Measurements from ENCODE around the gene S100A9. TPM values are rescaled to one million over a fixed set of nuclear protein-coding genes. Genes with fewer than 3 reads are reported as not detected.
"Not testable (repeated sequence)": the region's sequence is repeated elsewhere in the genome, so short reads cannot be mapped to it uniquely, and the experiment has no call there.

S100A9 gene
- 1 to 10 TPM; 4.5 to 4.8 TPM for total RNA-seq

GRCh38 chr1:153357853-153358690 is at the start of gene S100A9:
Gene S100A9 (plus strand): TSS chr1:153357854. CDS start chr1:153358284, 430 bp downstream.
- H3K9me3 Mint-ChIP-seq: no peaks in the 10 kb centered on the region
- POLR2A ChIA-PET: no interaction called here
- peaks cover 15% of the 10 kb centered on the region for H3K4me1 Mint-ChIP-seq
- no peak for ATAC-seq (ENCODE audit: low read depth)
- no peaks in the 10 kb centered on the region for H3K36me3 Mint-ChIP-seq
- peak within 1 kb of the TSS; percentile 5 for H3K27ac Mint-ChIP-seq
- H3K27me3 Mint-ChIP-seq: peaks cover 6% of the 10 kb centered on the region
- no peak for DNase-seq
- peak within 1 kb of the TSS; percentile 22 for H3K4me3 Mint-ChIP-seq

DNA sequence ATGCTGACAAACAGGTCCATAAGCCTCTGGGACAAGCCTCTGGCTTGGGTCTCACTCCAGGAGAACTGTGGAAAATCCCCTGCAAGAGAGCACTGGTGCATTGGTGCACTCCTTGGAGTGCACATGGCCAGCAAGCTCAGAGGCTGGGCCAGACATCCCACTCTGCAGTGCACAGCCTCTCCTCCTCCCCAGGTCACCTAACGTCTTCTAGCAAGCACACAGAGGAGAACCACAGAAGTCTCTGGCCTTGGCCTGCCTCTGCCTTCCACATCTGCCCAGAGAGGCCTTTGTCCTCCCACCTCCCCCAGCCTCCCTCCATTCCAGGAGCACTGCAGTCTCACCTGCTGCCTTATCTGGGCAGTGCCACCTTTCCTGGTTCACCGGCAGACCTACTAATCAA is 49.1 kb upstream of the S100A9 start:
- H3K27ac Mint-ChIP-seq: no peak overlapping the region
- H3K36me3 Mint-ChIP-seq: no peaks in the 10 kb centered on the region
- H3K4me3 Mint-ChIP-seq: no peak overlapping the region
- H3K9me3 Mint-ChIP-seq: no peaks in the 10 kb centered on the region
- DNase-seq (no peak), ATAC-seq (ENCODE audit: low read depth) (no peak)
- H3K4me1 Mint-ChIP-seq: no peaks in the 10 kb centered on the region
- H3K27me3 Mint-ChIP-seq: peaks cover 2% of the 10 kb centered on the region
- POLR2A ChIA-PET: no interaction called here

- POLR2A ChIA-PET: no interaction called here
- DNase-seq (no peak), ATAC-seq (ENCODE audit: low read depth) (no peak)
- Mint-ChIP-seq H3K27ac (no peak overlapping the region), H3K27me3 (no peaks in the 10 kb centered on the region), H3K36me3 (no peaks in the 10 kb centered on the region), H3K4me1 (no peaks in the 10 kb centered on the region), H3K4me3 (no peak overlapping the region), H3K9me3 (no peaks in the 10 kb centered on the region)
Observed at GRCh38 chr1:153309441-153309840, 48.2 kb upstream of the S100A9 start.

GRCh38 chr1:153310526-153310925 is 47.1 kb upstream of the S100A9 start:
- Mint-ChIP-seq H3K27me3 (peaks cover 1% of the 10 kb centered on the region), H3K36me3 (no peaks in the 10 kb centered on the region), H3K4me3 (no peak overlapping the region), H3K9me3 (peaks cover 2% of the 10 kb centered on the region), H3K27ac (no peak overlapping the region), H3K4me1 (no peaks in the 10 kb centered on the region)
- POLR2A ChIA-PET: no interaction called here
- ATAC-seq (ENCODE audit: low read depth) (no peak), DNase-seq (no peak)

DNA sequence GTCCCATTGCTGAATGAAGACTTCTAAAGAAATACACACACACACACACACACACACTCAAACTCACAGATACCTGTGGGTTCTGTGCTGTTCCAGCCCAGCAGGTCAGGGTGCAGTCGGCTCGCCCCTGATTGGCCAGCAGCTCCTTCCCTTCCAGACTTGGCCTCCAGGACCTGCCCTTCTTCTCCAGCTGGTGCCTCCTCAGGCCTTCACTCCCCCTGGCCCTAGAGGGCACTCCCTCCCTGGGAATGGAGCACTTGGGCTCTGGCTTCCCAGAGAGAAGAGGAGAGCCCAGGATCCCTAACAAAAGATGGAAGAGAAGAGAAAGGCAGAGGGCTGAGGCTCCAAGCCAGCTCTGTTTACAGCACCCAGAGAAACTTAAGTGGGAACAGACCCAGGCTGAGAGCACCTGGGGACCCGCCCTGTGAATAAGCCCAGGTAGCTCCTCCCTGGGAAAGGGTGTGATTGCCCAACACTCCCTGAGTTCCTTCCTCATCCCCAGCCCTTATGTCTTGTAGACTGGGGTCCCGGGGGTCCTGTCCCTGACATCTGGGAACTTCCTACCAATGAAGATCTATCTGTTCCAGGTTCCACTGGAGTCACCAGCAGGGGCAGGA is 45.0 kb upstream of the S100A9 start, which contains the start of gene PGLYRP3:
Gene PGLYRP3, minus strand, starts transcription at position 383 of the 617 bp plus-strand sequence. CDS start 2,287 bp downstream, outside the sequence.
- H3K36me3 Mint-ChIP-seq: no peaks in the 10 kb centered on the region
- no peak for DNase-seq

GRCh38 chr1:153313288-153313687 is 44.4 kb upstream of the S100A9 start:
- H3K4me3 Mint-ChIP-seq: no peak overlapping the region
- H3K9me3 Mint-ChIP-seq: peaks cover 2% of the 10 kb centered on the region
- no peaks in the 10 kb centered on the region for H3K36me3 Mint-ChIP-seq
- H3K27me3 Mint-ChIP-seq: peaks cover 16% of the 10 kb centered on the region
- H3K4me1 Mint-ChIP-seq: no peaks in the 10 kb centered on the region
- POLR2A ChIA-PET: no interaction called here
- no peak overlapping the region for H3K27ac Mint-ChIP-seq
- ATAC-seq (ENCODE audit: low read depth) (no peak), DNase-seq (no peak)

More for the DNA sequence above, 45.0 kb upstream of the S100A9 start, which contains the start of gene PGLYRP3:
- Mint-ChIP-seq H3K27ac (no peak within 1 kb of the TSS), H3K9me3 (peaks cover 2% of the 10 kb centered on the region), H3K27me3 (peaks cover 12% of the 10 kb centered on the region), H3K4me3 (no peak within 1 kb of the TSS), H3K4me1 (no peaks in the 10 kb centered on the region)
- POLR2A ChIA-PET: interaction anchor here (0.6 kb wide), 1 partner anchor 50 kb away, joined by 3 read pairs; no protein-coding TSS in a partner anchor
- no peak for ATAC-seq (ENCODE audit: low read depth)

GRCh38 chr1:153314388-153314787 is 43.3 kb upstream of the S100A9 start:
- DNase-seq; H3K27ac Mint-ChIP-seq; H3K9me3 Mint-ChIP-seq; H3K4me3 Mint-ChIP-seq; H3K4me1 Mint-ChIP-seq; POLR2A ChIA-PET; H3K36me3 Mint-ChIP-seq; ATAC-seq (ENCODE audit: low read depth): not testable (repeated sequence)
- H3K27me3 Mint-ChIP-seq: peaks cover 24% of the 10 kb centered on the region

DNA sequence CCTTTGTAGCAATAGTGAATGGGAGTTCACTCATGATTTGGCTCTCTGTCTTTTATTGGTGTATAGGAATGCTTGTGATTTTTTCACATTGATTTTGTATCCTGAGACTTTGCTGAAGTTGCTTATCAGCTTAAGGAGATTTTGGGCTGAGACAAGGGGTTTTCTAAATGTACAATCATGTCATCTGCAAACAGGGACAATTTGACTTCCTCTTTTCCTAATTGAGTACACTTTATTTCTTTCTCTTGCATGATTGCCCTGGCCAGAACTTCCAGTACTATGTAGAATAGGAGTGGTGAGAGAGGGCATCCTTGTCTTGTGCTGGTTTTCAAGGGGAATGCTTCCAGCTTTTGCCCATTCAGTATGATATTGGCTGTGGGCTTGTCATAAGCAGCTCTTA is 41.6 kb upstream of the S100A9 start:
- ATAC-seq (ENCODE audit: low read depth); H3K36me3 Mint-ChIP-seq; POLR2A ChIA-PET; H3K9me3 Mint-ChIP-seq; H3K27ac Mint-ChIP-seq; H3K4me1 Mint-ChIP-seq; DNase-seq; H3K4me3 Mint-ChIP-seq: not testable (repeated sequence)
- H3K27me3 Mint-ChIP-seq: peaks cover 25% of the 10 kb centered on the region

DNA sequence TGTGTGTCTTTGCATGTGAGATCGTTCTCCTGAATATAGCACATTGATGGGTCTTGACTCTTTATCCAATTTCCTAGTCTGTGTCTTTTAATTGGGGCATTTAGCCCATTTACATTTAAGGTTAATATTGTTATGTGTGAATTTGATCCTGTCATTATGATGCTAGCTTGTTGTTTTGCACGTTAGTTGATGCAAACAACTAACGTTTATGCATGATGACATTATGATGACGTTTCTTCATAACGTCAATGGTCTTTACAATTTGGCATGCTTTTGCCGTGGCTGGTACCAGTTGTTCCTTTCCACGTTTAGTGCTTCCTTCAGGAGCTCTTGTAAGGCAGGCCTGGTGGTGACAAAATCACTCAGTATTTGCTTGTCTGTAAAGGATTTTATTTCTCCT is 39.5 kb upstream of the S100A9 start:
- H3K36me3 Mint-ChIP-seq; ATAC-seq (ENCODE audit: low read depth); H3K4me3 Mint-ChIP-seq; H3K4me1 Mint-ChIP-seq; DNase-seq; POLR2A ChIA-PET; H3K27ac Mint-ChIP-seq; H3K9me3 Mint-ChIP-seq: not testable (repeated sequence)
- H3K27me3 Mint-ChIP-seq: peaks cover 25% of the 10 kb centered on the region

GRCh38 chr1:153322568-153322967 is 35.1 kb upstream of the S100A9 start:
- no peak overlapping the region for H3K27ac Mint-ChIP-seq
- no peak for ATAC-seq (ENCODE audit: low read depth)
- POLR2A ChIA-PET: no interaction called here
- H3K4me1 Mint-ChIP-seq: no peaks in the 10 kb centered on the region
- peaks cover 19% of the 10 kb centered on the region for H3K27me3 Mint-ChIP-seq
- no peak for DNase-seq
- no peak overlapping the region for H3K4me3 Mint-ChIP-seq
- H3K36me3 Mint-ChIP-seq: no peaks in the 10 kb centered on the region
- peaks cover 2% of the 10 kb centered on the region for H3K9me3 Mint-ChIP-seq

DNA sequence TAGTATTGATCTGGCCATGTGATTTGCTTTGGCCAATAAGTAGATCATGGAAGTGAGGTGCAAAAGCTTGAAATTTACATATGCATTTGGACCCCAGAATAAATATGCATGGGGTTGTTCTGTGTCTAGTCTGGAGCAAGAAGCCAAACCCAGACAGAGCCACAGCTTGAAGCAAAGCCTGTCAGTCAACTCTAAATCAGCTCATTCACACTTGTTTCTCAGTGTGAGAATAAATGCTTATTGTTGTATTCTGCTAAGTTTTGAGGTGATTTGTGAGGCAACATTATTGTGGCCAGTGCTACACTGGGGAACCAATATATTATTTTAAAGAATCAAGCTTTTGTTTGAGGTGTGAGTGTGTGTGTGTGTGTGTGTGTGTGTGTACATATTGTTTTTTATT is 32.7 kb upstream of the S100A9 start:
- Mint-ChIP-seq H3K36me3 (no peaks in the 10 kb centered on the region), H3K27me3 (peaks cover 12% of the 10 kb centered on the region)

GRCh38 chr1:153333902-153334301 is 23.8 kb upstream of the S100A9 start:
- no peaks in the 10 kb centered on the region for H3K36me3 Mint-ChIP-seq
- POLR2A ChIA-PET: no interaction called here

More for the DNA sequence above, 32.7 kb upstream of the S100A9 start:
- Mint-ChIP-seq H3K4me1 (no peaks in the 10 kb centered on the region), H3K4me3 (no peak overlapping the region), H3K27ac (no peak overlapping the region), H3K9me3 (peaks cover 5% of the 10 kb centered on the region)
- ATAC-seq (ENCODE audit: low read depth) (no peak), DNase-seq (no peak)
- POLR2A ChIA-PET: no interaction called here

DNA sequence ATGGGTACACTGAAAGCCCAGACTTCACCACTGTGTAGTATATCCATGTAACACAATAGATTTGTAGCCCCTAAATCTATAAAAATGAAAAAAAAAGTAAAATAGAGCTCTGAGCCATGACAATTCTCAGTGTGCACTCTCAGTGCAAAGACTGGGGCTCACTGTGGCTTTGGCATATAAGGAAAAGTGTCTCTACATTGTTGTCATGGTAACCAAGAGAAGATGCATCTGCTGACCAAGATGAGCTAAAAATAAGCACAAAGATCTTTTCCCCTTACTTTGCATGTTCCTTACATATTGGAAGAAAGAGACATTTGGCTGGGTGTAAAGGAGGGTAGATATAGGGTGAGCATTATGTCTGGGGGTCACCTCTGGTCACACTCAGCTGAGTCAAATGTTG is 21.0 kb upstream of the S100A9 start:
- Mint-ChIP-seq H3K27me3 (peaks cover 12% of the 10 kb centered on the region), H3K36me3 (peaks cover 3% of the 10 kb centered on the region), H3K4me3 (no peak overlapping the region), H3K9me3 (peaks cover 10% of the 10 kb centered on the region), H3K4me1 (peaks cover 17% of the 10 kb centered on the region), H3K27ac (no peak overlapping the region)
- POLR2A ChIA-PET: no interaction called here
- no peak for DNase-seq
- no peak for ATAC-seq (ENCODE audit: low read depth)

More at GRCh38 chr1:153333902-153334301, 23.8 kb upstream of the S100A9 start:
- ATAC-seq (ENCODE audit: low read depth): no peak
- Mint-ChIP-seq H3K27ac (no peak overlapping the region), H3K4me3 (no peak overlapping the region), H3K9me3 (peaks cover 13% of the 10 kb centered on the region), H3K4me1 (peaks cover 3% of the 10 kb centered on the region), H3K27me3 (peaks cover 16% of the 10 kb centered on the region)
- DNase-seq: no peak
